Upper lobe of left lung (tissue), 4 donors: ENCODE data around the gene CDK5RAP1.

ENCODE experiments used
- CTCF ChIP-seq, 6 experiments: fragments of 450-650 bp in 4 of 6; fragments of 200-600 bp in 2 of 6; sonication (generic) in 2 of 6; IDR thresholded peaks; one replicate each; pipeline ENCODE4 v1.5.1; 2016 to 2019; ENCODE audit warnings: antibody characterized with exemption in 6 of 6
- POLR2A ChIP-seq, 4 donors: fragments of 450-650 bp; IDR thresholded peaks; one replicate each; pipeline ENCODE4 v1.5.1; 2016 to 2017; ENCODE audit warnings: antibody characterized with exemption in 4 of 4, mild to moderate bottlenecking in 2 of 4
- POLR2AphosphoS5 ChIP-seq, 2 donors: sonication (generic); formaldehyde crosslinking; IDR thresholded peaks; one replicate each; pipeline ENCODE4 v1.5.1; 2017; ENCODE audit warnings: antibody characterized with exemption in 2 of 2

- TF ChIP-seq CTCF (IDR thresholded peaks at IDR 0.05) = no peak
- no peak for TF ChIP-seq POLR2AphosphoS5 (IDR thresholded peaks at IDR 0.05)
- no peak for TF ChIP-seq POLR2A (IDR thresholded peaks at IDR 0.05)
These were observed 38.4 kb downstream of the CDK5RAP1 start for GRCh38 chr20:33362898-33363297.
